Small intestine (tissue), 7 donors: ENCODE measurements around the gene MFSD6. TPM values are rescaled to one million over a fixed set of nuclear protein-coding genes. Genes with fewer than 3 reads are reported as not detected.

Experiments used
- DNase-seq, 2 donors: peaks; one replicate each; pipeline versions ENCODE4 v3.0.0 to v3.0.0-alpha.2; 2013
- FAIRE-seq: peaks from 2 replicates; lab custom pipeline; 2012; peaks lifted over from hg19 to GRCh38; lab: Jason Lieb, UNC
- H3K27ac ChIP-seq, 3 donors: one replicate each; pipeline ENCODE4 v1.5.1; 2013; ENCODE audit warnings: low read length in 2 of 3, mild to moderate bottlenecking in 2 of 3, control low read depth in 1 of 3, inconsistent platforms in 1 of 3, low read depth in 1 of 3, moderate library complexity in 1 of 3
- H3K27me3 ChIP-seq, 3 donors: one replicate each; pipeline ENCODE4 v1.6.1; 2013; ENCODE audit warnings: low read length in 3 of 3, inconsistent platforms in 1 of 3; ENCODE audit not compliant: control insufficient read depth in 3 of 3, insufficient read depth in 3 of 3
- H3K36me3 ChIP-seq, 3 donors: one replicate each; pipeline ENCODE4 v1.6.1; 2013; ENCODE audit warnings: low read length in 3 of 3, inconsistent platforms in 1 of 3, low read depth in 1 of 3, mild to moderate bottlenecking in 1 of 3, moderate library complexity in 1 of 3; ENCODE audit not compliant: control insufficient read depth in 3 of 3, insufficient read depth in 2 of 3
- H3K4me1 ChIP-seq, 3 donors: one replicate each; pipeline ENCODE4 v1.6.1; 2013; ENCODE audit warnings: low read length in 2 of 3, inconsistent platforms in 1 of 3, low read depth in 1 of 3, mild to moderate bottlenecking in 1 of 3, moderate library complexity in 1 of 3; ENCODE audit not compliant: control insufficient read depth in 3 of 3, insufficient read depth in 2 of 3
- H3K4me3 ChIP-seq, 3 donors: one replicate each; pipeline ENCODE4 v1.5.1; 2013; ENCODE audit warnings: low read length in 3 of 3, control low read depth in 1 of 3, inconsistent platforms in 1 of 3, low read depth in 1 of 3, mild to moderate bottlenecking in 1 of 3, moderate library complexity in 1 of 3
- H3K9me3 ChIP-seq, 2 donors: one replicate each; pipeline ENCODE4 v1.6.1; 2013; ENCODE audit warnings: low read depth in 1 of 2, low read length in 1 of 2; ENCODE audit not compliant: control insufficient read depth in 2 of 2, insufficient read depth in 1 of 2
- WGBS, 3 donors: extraction: QIAGEN DNeasy Blood & Tissue Kit; methylation state at CpG; one replicate each; pipeline ENCODE4 v1.1.7; 2013; 5-methylcytosine and 5-hydroxymethylcytosine counted together
- polyA plus RNA-seq, 4 donors: library from polyadenylated mRNA; stranded (reverse) in 3 of 4; unstranded in 1 of 4; fragments of 200-250 nt in 3 of 4; fragments of 120-200 nt in 1 of 4; gene quantifications; one replicate each; pipeline versions ENCODE4 v1.2.1 to v1.2.3, GENCODE V29; 2013
- donor health status: healthy with polysubstance abuse.
- donor health status: control.
- donor health status: control.
- donor health status: Bipolar disorder and iron deficiency.
- donor health status: healthy.

The MFSD6 gene
- polyA plus RNA-seq, 4 donors, result 5.9 to 24.4 (median 15.1) TPM

DNA sequence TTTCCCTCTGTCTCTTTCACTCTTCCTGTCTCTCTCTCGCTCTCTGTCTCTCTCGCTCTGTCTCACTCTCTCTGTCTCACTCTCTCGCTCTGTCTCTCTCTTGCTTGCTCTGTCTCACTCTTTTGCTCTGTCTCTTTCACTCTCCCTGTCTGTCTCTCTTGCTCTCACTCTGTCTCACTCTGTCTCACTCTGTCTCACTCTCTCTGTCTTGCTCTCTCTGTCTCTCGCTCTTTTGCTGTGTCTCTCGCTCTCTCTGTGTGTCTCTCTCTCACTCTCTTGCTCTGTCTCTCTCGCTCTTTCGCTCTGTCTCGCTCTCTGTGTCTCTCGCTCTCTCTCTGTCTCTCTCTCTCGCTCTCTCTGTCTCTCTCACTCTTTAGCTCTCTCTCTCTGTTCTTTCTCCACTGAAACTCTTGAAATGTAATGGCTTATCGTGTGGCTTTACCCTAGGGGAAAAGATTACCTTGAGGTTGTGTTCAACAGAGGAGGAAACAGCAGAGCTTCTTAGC is 41.9 kb upstream of the MFSD6 start:
- no peak overlapping the region for H3K27ac ChIP-seq
- H3K4me1 ChIP-seq, result no peaks in the 10 kb centered on the region
- H3K27me3 ChIP-seq, result no peaks in the 10 kb centered on the region
- H3K9me3 ChIP-seq, result no peaks in the 10 kb centered on the region
- H3K36me3 ChIP-seq, result peaks cover 17 to 24% (median 21%) of the 10 kb centered on the region in 3 donors
- DNase-seq, result no peak
- H3K4me3 ChIP-seq, result no peak overlapping the region
- FAIRE-seq, result no peak
- WGBS, 3 donors, result 90 to 95% (median 93%) methylated on average over 11 of the region's 11 CpGs

DNA sequence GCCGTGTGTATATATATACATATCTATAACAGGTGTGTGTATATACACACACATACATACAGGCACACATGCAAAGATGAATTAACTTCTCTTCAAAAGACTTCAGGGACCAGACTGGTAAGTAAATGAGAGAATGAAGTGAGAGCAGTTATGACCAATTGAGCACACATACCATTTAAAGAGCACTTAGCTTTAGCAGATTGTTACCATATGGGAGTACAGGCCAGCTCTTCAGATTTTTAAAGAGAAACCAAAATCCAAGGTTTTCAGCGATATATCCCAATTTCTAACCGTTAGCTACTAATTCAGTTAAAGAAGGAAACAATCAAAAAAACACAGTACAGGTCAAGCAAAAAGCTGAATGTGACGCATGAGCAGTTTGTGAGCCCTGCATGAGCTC is 41.1 kb upstream of the MFSD6 start:
- Histone ChIP-seq H3K9me3 (no peaks in the 10 kb centered on the region), H3K4me1 (no peaks in the 10 kb centered on the region), H3K27me3 (no peaks in the 10 kb centered on the region), H3K4me3 (no peak overlapping the region), H3K36me3 (peaks cover 16 to 24% (median 21%) of the 10 kb centered on the region in 3 donors), H3K27ac (no peak overlapping the region)
- 87 to 98% (median 94%) methylated on average over 4 of the region's 4 CpGs for WGBS, 3 donors
- FAIRE-seq, result no peak
- DNase-seq, result no peak

DNA sequence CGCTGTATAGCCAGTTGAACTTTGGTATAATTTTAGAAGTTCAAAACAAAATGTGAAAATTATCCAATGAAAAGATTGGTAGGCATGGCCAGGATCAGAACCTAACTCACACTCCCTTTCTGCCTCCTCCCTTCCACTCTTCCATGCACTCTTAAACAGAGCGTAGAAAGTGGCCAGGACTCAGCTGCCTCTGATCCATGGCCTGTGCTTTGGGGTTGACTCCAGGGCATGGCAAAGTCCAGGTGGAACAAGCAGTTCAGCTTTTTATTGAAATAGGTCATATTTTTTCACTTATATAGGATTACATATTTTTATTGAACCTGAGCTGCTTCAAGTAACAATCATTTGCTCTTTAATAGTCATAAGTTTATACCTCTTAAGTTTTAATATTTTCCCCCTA is 38.5 kb upstream of the MFSD6 start:
- H3K27me3 ChIP-seq, result no peaks in the 10 kb centered on the region
- DNase-seq (no peak), FAIRE-seq (no peak)
- 90 to 97% (median 94%) methylated on average over 2 of the region's 2 CpGs for WGBS, 3 donors
- no peaks in the 10 kb centered on the region for H3K4me1 ChIP-seq
- no peak overlapping the region for H3K4me3 ChIP-seq
- H3K27ac ChIP-seq, result no peak overlapping the region
- peaks cover 16 to 24% (median 21%) of the 10 kb centered on the region in 3 donors for H3K36me3 ChIP-seq
- no peaks in the 10 kb centered on the region for H3K9me3 ChIP-seq

GRCh38 chr2:190376083-190376482 is 32.1 kb upstream of the MFSD6 start:
- Histone ChIP-seq H3K36me3 (peaks cover 0 to 2% (median under 1%) of the 10 kb centered on the region in 3 donors), H3K4me3 (no peak overlapping the region), H3K27ac (no peak overlapping the region), H3K4me1 (no peaks in the 10 kb centered on the region), H3K27me3 (no peaks in the 10 kb centered on the region), H3K9me3 (no peaks in the 10 kb centered on the region)
- DNase-seq (no peak), FAIRE-seq (no peak)

DNA sequence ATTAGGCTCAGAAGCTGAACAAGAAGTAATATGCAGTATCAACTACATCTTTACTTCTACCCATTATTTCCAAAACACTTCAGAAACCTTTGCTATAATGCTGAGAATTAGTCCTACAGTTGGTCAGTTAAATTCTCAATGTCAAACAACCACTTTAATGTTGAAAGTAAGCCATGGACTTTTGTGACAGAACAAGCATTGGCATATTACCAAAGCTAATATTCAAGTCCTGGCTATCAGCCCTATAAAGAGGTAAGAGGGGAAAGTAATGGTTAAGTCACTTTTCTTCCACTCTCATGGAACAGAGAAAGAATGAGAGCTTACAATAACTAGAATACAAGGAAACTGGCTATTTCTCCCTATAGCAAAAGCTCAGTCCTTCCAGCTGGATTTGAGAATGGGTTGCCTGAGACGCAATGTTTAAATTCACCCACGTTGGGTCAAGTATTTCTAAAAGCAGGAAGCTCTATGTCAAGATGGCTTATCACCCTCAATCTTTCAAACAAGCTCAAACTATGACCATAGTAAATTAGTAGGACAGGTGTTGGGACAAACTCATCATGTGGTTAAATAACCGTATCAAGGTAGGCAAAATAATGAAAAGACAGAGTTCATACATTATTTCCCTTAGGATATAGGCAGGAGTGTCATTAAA is 31.4 kb upstream of the MFSD6 start:
- Histone ChIP-seq H3K4me1 (no peaks in the 10 kb centered on the region), H3K9me3 (no peaks in the 10 kb centered on the region), H3K27me3 (no peaks in the 10 kb centered on the region), H3K27ac (no peak overlapping the region), H3K4me3 (no peak overlapping the region), H3K36me3 (no peaks in the 10 kb centered on the region)
- DNase-seq (no peak), FAIRE-seq (no peak)
- whole genome bisulfite sequencing, 3 donors, result 57 to 75% (median 70%) methylated on average over 3 of the region's 3 CpGs

DNA sequence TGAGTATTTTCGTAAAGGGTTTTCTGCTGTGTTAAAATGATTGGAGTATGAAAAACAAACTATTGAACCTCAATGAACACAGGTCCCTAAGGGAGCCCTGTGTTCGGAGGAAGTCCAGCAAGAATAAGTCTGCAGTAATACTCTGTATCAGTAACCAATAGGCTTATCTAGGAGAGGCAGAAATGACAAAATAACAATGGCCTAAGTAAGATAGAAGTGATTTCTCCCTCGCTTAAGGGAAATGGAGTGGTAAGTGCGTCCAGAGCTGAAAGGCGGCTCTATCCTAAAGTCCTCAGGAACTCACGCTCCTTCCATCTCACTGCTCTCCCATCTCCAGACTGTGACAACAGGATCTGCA is 29.3 kb upstream of the MFSD6 start:
- 88 to 93% (median 93%) methylated on average over 6 of the region's 6 CpGs for WGBS, 3 donors
- Histone ChIP-seq H3K27ac (no peak overlapping the region), H3K4me3 (no peak overlapping the region), H3K36me3 (no peaks in the 10 kb centered on the region), H3K27me3 (no peaks in the 10 kb centered on the region), H3K9me3 (no peaks in the 10 kb centered on the region), H3K4me1 (no peaks in the 10 kb centered on the region)
- DNase-seq, result no peak
- no peak for FAIRE-seq

DNA sequence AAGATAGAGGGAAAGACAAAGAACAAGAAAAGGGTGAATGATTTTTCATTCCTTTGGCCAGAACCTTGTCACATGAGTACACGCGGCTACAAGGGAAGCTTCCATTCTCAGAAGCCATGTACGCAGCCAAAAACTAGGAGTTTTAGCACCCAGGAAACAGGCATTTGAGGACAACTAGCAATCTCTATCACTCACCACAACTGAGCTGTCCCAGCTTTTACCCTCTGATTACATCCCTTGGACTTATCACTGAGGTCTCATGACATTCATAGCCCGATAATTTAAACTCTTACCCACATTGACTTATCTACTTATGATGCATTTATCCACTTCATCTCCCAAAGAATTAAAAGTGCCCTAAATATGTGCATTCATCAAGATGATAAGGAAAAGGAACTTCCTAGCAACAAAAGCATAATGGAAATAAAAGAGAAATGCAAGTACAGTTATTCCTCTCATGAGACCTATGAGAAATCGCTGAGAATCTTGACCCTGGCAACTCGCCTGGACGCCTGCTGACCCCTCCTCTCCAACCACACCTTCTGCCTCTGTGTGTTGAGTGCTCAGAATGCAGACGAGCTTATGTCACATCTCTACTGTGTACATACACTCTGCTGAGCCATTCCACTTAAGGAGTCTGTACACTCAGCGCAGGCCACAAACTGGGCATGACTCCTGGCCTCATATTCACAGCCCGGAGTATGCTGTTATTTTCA is 28.7 kb upstream of the MFSD6 start:
- no peak overlapping the region for H3K4me3 ChIP-seq
- H3K9me3 ChIP-seq, result no peaks in the 10 kb centered on the region
- FAIRE-seq (no peak), DNase-seq (no peak)
- no peaks in the 10 kb centered on the region for H3K27me3 ChIP-seq
- H3K27ac ChIP-seq, result no peak overlapping the region
- no peaks in the 10 kb centered on the region for H3K4me1 ChIP-seq
- WGBS, 3 donors, result 77 to 90% (median 82%) methylated on average over 10 of the region's 10 CpGs
- no peaks in the 10 kb centered on the region for H3K36me3 ChIP-seq

GRCh38 chr2:190380962-190381412 is 27.2 kb upstream of the MFSD6 start:
- no peaks in the 10 kb centered on the region for H3K36me3 ChIP-seq
- H3K4me1 ChIP-seq, result no peaks in the 10 kb centered on the region
- no peaks in the 10 kb centered on the region for H3K27me3 ChIP-seq
- FAIRE-seq (no peak), DNase-seq (no peak)
- H3K9me3 ChIP-seq, result no peaks in the 10 kb centered on the region
- H3K4me3 ChIP-seq, result no peak overlapping the region
- no peak overlapping the region for H3K27ac ChIP-seq
- 66 to 74% (median 73%) methylated on average over 5 of the region's 5 CpGs for WGBS, 3 donors
